Uterus (tissue), 2 donors: ENCODE data around the gene RRP8.

Source experiments
- POLR2A ChIP-seq, 2 donors: fragments of 450-650 bp; IDR thresholded peaks; one replicate each; pipeline ENCODE4 v1.6.1; 2016; ENCODE audit warnings: antibody characterized with exemption in 2 of 2, mild to moderate bottlenecking in 1 of 2, moderate library complexity in 1 of 2
- TF ChIP-seq, protein P1 (sequence below), 4 experiments: fragments of 200-600 bp in 2 of 4; fragments of 450-650 bp in 2 of 4; sonication (generic) in 2 of 4; IDR thresholded peaks; one replicate each; pipeline ENCODE4 v1.5.1; 2016 to 2019; ENCODE audit warnings: antibody characterized with exemption in 4 of 4, mild to moderate bottlenecking in 2 of 4, moderate library complexity in 1 of 4

DNA sequence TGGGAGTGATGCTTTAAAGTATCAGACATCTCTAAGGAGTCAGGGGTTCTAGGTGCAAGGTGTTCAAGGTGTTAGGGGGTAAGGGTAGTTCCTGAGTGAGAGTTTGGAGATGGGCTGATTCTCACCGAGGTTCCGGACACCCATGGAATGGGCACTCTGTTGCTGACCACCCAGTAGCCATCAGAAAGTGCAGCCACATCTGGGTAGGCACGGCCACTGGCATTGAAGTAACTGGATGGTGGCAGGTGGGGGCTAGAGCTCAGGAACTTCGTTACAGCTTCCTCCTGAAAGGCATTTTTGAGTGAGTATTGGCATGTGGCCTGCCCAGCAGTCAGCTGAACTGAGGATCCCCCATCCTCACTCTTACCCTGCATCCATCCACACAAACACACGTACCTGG, 11.6 kb upstream of the RRP8 start:
- TF ChIP-seq, protein P1, sequence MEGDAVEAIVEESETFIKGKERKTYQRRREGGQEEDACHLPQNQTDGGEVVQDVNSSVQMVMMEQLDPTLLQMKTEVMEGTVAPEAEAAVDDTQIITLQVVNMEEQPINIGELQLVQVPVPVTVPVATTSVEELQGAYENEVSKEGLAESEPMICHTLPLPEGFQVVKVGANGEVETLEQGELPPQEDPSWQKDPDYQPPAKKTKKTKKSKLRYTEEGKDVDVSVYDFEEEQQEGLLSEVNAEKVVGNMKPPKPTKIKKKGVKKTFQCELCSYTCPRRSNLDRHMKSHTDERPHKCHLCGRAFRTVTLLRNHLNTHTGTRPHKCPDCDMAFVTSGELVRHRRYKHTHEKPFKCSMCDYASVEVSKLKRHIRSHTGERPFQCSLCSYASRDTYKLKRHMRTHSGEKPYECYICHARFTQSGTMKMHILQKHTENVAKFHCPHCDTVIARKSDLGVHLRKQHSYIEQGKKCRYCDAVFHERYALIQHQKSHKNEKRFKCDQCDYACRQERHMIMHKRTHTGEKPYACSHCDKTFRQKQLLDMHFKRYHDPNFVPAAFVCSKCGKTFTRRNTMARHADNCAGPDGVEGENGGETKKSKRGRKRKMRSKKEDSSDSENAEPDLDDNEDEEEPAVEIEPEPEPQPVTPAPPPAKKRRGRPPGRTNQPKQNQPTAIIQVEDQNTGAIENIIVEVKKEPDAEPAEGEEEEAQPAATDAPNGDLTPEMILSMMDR (IDR thresholded peaks at IDR 0.05): no peak
- TF ChIP-seq POLR2A (IDR thresholded peaks at IDR 0.05): no peak
